ENCODE data around the gene RBM23.

DNA sequence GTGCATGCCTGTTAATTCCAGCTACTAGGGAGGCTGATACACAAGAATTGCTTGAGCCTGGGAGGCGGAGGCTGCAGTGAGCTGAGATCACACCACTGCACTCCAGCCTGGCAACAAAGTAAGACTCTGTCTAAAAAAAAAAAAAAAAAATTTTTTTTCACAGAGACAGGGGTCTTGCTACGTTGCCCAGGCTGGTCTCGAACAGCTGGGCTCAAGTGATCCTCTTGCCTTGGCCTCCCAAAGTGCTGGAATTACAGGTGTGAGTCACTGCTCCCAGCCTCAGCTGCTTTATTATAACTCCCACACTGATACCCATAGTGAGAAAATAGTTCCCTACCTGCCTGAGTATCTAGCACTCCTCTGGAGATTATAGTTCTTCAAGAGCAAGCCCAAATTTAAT lies 26.7 kb upstream of the RBM23 start:
- TF ChIP-seq CTCF (IDR thresholded peaks at IDR 0.05), result no peak
- TF ChIP-seq POLR2A (IDR thresholded peaks at IDR 0.05), result no peak
- TF ChIP-seq POLR2AphosphoS5 (IDR thresholded peaks at IDR 0.05), result no peak

All from prostate gland (tissue), 2 donors.